ENCODE data around the gene ZNF263. TPM values are rescaled to one million over a fixed set of nuclear protein-coding genes. Genes with fewer than 3 reads are reported as not detected.
A peak's percentile ranks its signal among the peaks of the same experiment; 100 is the strongest.

ZNF263 gene
- total and polyA plus RNA-seq, 9 of the 15 experiments (the other 6 are each of a cell fraction or from before 2014, with no cell fraction given): 4.6 to 48.3 (median 31.8) TPM

GRCh38 chr16:3285131-3285530 lies 1.8 kb downstream of the ZNF263 start:
- no peak overlapping the region for H2AFZ ChIP-seq (ENCODE audit: low read depth, low read length)
- H3K4me2 ChIP-seq (ENCODE audit: insufficient read depth, low read length): peak overlapping the region; percentile 98
- H3K27ac ChIP-seq (ENCODE audit: extremely low read depth, low read depth, low read length): no peak overlapping the region
- no peaks in the 10 kb centered on the region for H3K27me3 ChIP-seq (ENCODE audit: control insufficient read depth in 2 of 2, insufficient read depth in 2 of 2, low read length in 2 of 2)
- no TSS peak for BruUV-seq (replicated peaks)
- peaks cover 8 to 22% of the 10 kb centered on the region in 2 experiments; a peak in 4 of 5 replicates for H3K4me1 ChIP-seq (replicated peaks in 1 of 2; ENCODE audit: control insufficient read depth in 2 of 2, insufficient read depth in 2 of 2, low read length in 2 of 2)
- no peaks in the 10 kb centered on the region for H4K20me1 ChIP-seq (replicated peaks; ENCODE audit: control insufficient read depth, insufficient read depth, low read length)
- WGBS (ENCODE audit: insufficient coverage, low coverage, missing lambda C conversion rate): 68% methylated on average over 4 of the region's 6 CpGs
- intact Hi-C loops (cut with micrococcal nuclease) (no loop called here), in situ Hi-C loops (cut with MboI) (no loop called here)
- H3K4me3 ChIP-seq: peak overlapping the region; percentile 93
- no peak for FAIRE-seq
- H3K79me2 ChIP-seq (ENCODE audit: control insufficient read depth, insufficient read depth, low read length): peaks cover 32% of the 10 kb centered on the region
- ChIA-PET CTCF (ENCODE audit: low intra/inter-chr PET ratio) (no interaction called here), POLR2A (interaction anchor here (0.6 to 3.1 kb wide), 3 partner anchors 21 to 155 kb away, joined by 3 to 15 read pairs (median 3); partner anchors contain the start of genes TIGD7, ZNF174, ZNF75A and ZSCAN32)
- DNase-seq (ENCODE audit: extremely low read depth in 1 of 4, low spot score in 3 of 4): no peak
- H3K9ac ChIP-seq (ENCODE audit: insufficient read depth in 1 of 2, low read depth in 2 of 2, low read length in 2 of 2): peak overlapping the region in 1 of 2 experiments; percentile 96; a peak in 2 of 4 replicates
- ATAC-seq: no peak
- peaks cover 21% of the 10 kb centered on the region for H3K9me3 ChIP-seq (replicated peaks; ENCODE audit: control insufficient read depth, insufficient read depth, low read depth, low read length)
- H3K36me3 ChIP-seq (ENCODE audit: control insufficient read depth, insufficient read depth, low read length): peaks cover 42% of the 10 kb centered on the region
- H3K9me1 ChIP-seq (ENCODE audit: control insufficient read depth, insufficient read depth, low read length): no peaks in the 10 kb centered on the region
- TF ChIP-seq TOE1 (IDR thresholded peaks at IDR 0.05; ENCODE audit: borderline replicate concordance): no peak
- TF ChIP-seq TOE1 (CRISPR knock-in tag; IDR thresholded peaks at IDR 0.05; ENCODE audit: borderline replicate concordance, low read depth): no peak
- 0 out of 2 replicates have a peak, but pooled peaks have one; percentile 34 for TF ChIP-seq POLR2G (IDR thresholded peaks at IDR 0.05; ENCODE audit: low read depth, low read length)
- no peak for TF ChIP-seq SRSF9 (IDR thresholded peaks at IDR 0.05; ENCODE audit: borderline replicate concordance, low read depth, low read length)

DNA sequence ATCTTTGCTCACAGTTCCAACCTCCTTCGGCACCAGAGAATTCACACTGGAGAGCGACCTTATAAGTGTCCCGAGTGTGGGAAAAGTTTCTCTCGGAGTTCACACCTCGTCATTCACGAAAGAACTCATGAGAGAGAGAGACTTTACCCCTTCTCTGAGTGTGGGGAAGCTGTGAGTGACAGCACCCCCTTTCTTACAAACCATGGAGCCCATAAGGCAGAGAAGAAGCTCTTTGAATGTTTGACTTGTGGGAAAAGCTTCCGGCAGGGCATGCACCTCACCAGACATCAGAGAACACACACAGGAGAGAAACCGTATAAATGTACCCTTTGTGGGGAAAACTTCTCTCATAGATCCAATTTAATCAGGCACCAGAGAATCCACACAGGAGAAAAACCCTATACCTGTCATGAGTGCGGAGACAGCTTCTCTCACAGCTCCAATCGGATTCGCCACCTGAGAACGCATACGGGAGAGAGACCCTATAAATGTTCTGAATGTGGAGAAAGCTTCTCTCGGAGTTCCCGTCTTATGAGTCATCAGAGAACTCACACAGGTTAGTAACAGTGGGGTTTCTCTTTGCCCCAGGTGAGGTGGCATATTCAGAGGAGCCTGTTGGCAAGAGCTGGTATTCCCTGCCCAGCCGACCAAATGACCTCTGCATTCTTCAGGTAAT lies 6.8 kb downstream of the ZNF263 start:
- Histone ChIP-seq H3K4me3 (no peak overlapping the region), H3K36me3 (ENCODE audit: control insufficient read depth, insufficient read depth, low read length) (peaks cover 65% of the 10 kb centered on the region), H3K4me2 (ENCODE audit: insufficient read depth, low read length) (no peak overlapping the region), H3K9me1 (ENCODE audit: control insufficient read depth, insufficient read depth, low read length) (no peaks in the 10 kb centered on the region), H3K9ac (ENCODE audit: insufficient read depth in 1 of 2, low read depth in 2 of 2, low read length in 2 of 2) (no peak overlapping the region), H4K20me1 (replicated peaks; ENCODE audit: control insufficient read depth, insufficient read depth, low read length) (no peaks in the 10 kb centered on the region), H3K27me3 (ENCODE audit: control insufficient read depth in 2 of 2, insufficient read depth in 2 of 2, low read length in 2 of 2) (no peaks in the 10 kb centered on the region), H3K4me1 (replicated peaks in 1 of 2; ENCODE audit: control insufficient read depth in 2 of 2, insufficient read depth in 2 of 2, low read length in 2 of 2) (peaks cover under 1% of the 10 kb centered on the region in 2 experiments; a peak in 4 of 5 replicates), H2AFZ (ENCODE audit: low read depth, low read length) (no peak overlapping the region), H3K79me2 (ENCODE audit: control insufficient read depth, insufficient read depth, low read length) (peaks cover 15% of the 10 kb centered on the region), H3K9me3 (replicated peaks; ENCODE audit: control insufficient read depth, insufficient read depth, low read depth, low read length) (peaks cover 44% of the 10 kb centered on the region), H3K27ac (ENCODE audit: extremely low read depth, low read depth, low read length) (no peak overlapping the region)
- intact Hi-C loops (cut with micrococcal nuclease) (no loop called here), in situ Hi-C loops (cut with MboI) (no loop called here)
- ChIA-PET CTCF (ENCODE audit: low intra/inter-chr PET ratio) (no interaction called here), POLR2A (interaction anchor here (1.2 to 1.8 kb wide), 2 partner anchors 15 to 23 kb away, joined by 5 read pairs; no protein-coding TSS in a partner anchor)
- no peak for FAIRE-seq
- no peak for ATAC-seq
- WGBS (ENCODE audit: insufficient coverage, low coverage, missing lambda C conversion rate): 95% methylated on average over 16 of the region's 16 CpGs
- no peak for DNase-seq (ENCODE audit: extremely low read depth in 1 of 4, low spot score in 3 of 4)
- BruUV-seq (replicated peaks): TSS peak; percentile 0
- TF ChIP-seq ZNF274 (IDR thresholded peaks at IDR 0.05; ENCODE audit: borderline replicate concordance, low read depth, low read length) (peak; percentile 85), CBX3 (IDR thresholded peaks at IDR 0.05; ENCODE audit: borderline replicate concordance in 1 of 2, low read length in 2 of 2) (peak in 1 of 2 experiments; percentile 92; a peak in 1 of 3 replicates), ZEB2 (IDR thresholded peaks at IDR 0.05) (peak; percentile 55; the same call in 1 of the 2 replicates), TRIM24 (IDR thresholded peaks at IDR 0.05) (0 out of 4 replicates have a peak, but pooled peaks of 1 of the 2 experiments have one; percentile 27), HNRNPUL1 (IDR thresholded peaks at IDR 0.05; ENCODE audit: low read length) (no peak), TRIM28 (IDR thresholded peaks at IDR 0.05) (peak; percentile 97), CBX1 (IDR thresholded peaks at IDR 0.05; ENCODE audit: low read depth) (peak; percentile 80), SOX6 (IDR thresholded peaks at IDR 0.05) (peak; percentile 43), PHB (CRISPR knock-in tag; IDR thresholded peaks at IDR 0.05) (no peak), ZNF75A (CRISPR knock-in tag; IDR thresholded peaks at IDR 0.05) (peak; percentile 98), KLF6 (CRISPR knock-in tag; IDR thresholded peaks at IDR 0.05; ENCODE audit: borderline replicate concordance) (no peak)
- TF ChIP-seq, protein P1, sequence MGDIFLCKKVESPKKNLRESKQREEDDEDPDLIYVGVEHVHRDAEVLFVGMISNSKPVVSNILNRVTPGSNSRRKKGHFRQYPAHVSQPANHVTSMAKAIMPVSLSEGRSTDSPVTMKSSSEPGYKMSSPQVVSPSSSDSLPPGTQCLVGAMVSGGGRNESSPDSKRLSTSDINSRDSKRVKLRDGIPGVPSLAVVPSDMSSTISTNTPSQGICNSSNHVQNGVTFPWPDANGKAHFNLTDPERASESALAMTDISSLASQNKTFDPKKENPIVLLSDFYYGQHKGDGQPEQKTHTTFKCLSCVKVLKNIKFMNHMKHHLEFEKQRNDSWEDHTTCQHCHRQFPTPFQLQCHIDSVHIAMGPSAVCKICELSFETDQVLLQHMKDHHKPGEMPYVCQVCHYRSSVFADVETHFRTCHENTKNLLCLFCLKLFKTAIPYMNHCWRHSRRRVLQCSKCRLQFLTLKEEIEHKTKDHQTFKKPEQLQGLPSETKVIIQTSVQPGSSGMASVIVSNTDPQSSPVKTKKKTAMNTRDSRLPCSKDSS (IDR thresholded peaks at IDR 0.05; ENCODE audit: low read depth, partially characterized antibody): peak; percentile 86
